ENCODE data around the gene MAP3K14. TPM values are rescaled to one million over a fixed set of nuclear protein-coding genes. Genes with fewer than 3 reads are reported as not detected.
"Not testable (repeated sequence)": the region's sequence is repeated elsewhere in the genome, so short reads cannot be mapped to it uniquely, and the experiment has no call there.

The MAP3K14 gene
- total and polyA plus RNA-seq, 2 of the 4 experiments (the other 2 are of a cell fraction) = 4.1 to 21.7 TPM

GRCh38 chr17:45343967-45344664, 27.3 kb upstream of the MAP3K14 start:
- dilution Hi-C loops (cut with HindIII; ENCODE audit: low sequenced_read_pairs, unreplicated experiment); H3K9me3 ChIP-seq (ENCODE audit: control insufficient read depth, insufficient read depth, low read length); intact Hi-C loops (cut with micrococcal nuclease); H3K36me3 ChIP-seq (ENCODE audit: control insufficient read depth, insufficient read depth, low read length); POLR2A ChIA-PET (ENCODE audit: unreplicated experiment); H3K4me2 ChIP-seq (ENCODE audit: low read depth, low read length); H3K4me3 ChIP-seq (ENCODE audit: insufficient read depth, low read depth, low read length); H2BK20ac ChIP-seq (ENCODE audit: low read depth, low read length); H3K23ac ChIP-seq (ENCODE audit: low read depth, low read length); ATAC-seq (ENCODE audit: low read depth); H4K91ac ChIP-seq (ENCODE audit: insufficient read depth, low read depth, low read length); H2BK120ac ChIP-seq (ENCODE audit: low read depth, low read length); H2BK5ac ChIP-seq (ENCODE audit: low read depth, low read length, poor library complexity, severe bottlenecking); H2AFZ ChIP-seq (replicated peaks; ENCODE audit: low read length, poor library complexity); H3K14ac ChIP-seq (replicated peaks; ENCODE audit: low read depth, low read length); BruUV-seq (replicated peaks); H3K56ac ChIP-seq (ENCODE audit: extremely low read depth, insufficient read depth, low read length); H3K4ac ChIP-seq (ENCODE audit: low read depth, low read length); H4K8ac ChIP-seq (ENCODE audit: low read depth in 2 of 2, low read length in 2 of 2); H3K79me1 ChIP-seq (ENCODE audit: low read depth in 1 of 2, low read length in 2 of 2); in situ Hi-C loops (cut with MboI; ENCODE audit: low sequenced_read_pairs); DNase-seq; H4K20me1 ChIP-seq (ENCODE audit: insufficient read depth, low read length); H2AK9ac ChIP-seq (replicated peaks; ENCODE audit: low read depth, low read length, poor library complexity); CTCF ChIA-PET; H4K5ac ChIP-seq (ENCODE audit: low read depth, low read length); H2BK15ac ChIP-seq (ENCODE audit: low read depth, low read length); H3K18ac ChIP-seq (ENCODE audit: low read depth, low read length); H3K9ac ChIP-seq (ENCODE audit: low read depth, low read length); H3K27me3 ChIP-seq (ENCODE audit: control insufficient read depth, insufficient read depth, low read length); H3K27ac ChIP-seq (ENCODE audit: insufficient read depth, low read length): not testable (repeated sequence)
- H2AK5ac ChIP-seq (ENCODE audit: low read depth, low read length) = peak overlapping the region; percentile 9; the same call in 1 of the 2 replicates
- peaks cover 19% of the 10 kb centered on the region for H3K9me1 ChIP-seq (ENCODE audit: insufficient read depth, low read length)
- WGBS, 2 experiments (ENCODE audit: extremely low coverage in 2 of 2, insufficient read length in 1 of 2) = no CpG with 5 or more reads among the region's 10 CpGs
- H3K4me1 ChIP-seq (ENCODE audit: control insufficient read depth, insufficient read depth, low read length) = peaks cover 24% of the 10 kb centered on the region
